ENCODE measurements around the gene C4BPB. TPM values are rescaled to one million over a fixed set of nuclear protein-coding genes. Genes with fewer than 3 reads are reported as not detected.

Gene C4BPB
- polyA plus RNA-seq, 1 donor from 2014 or later: not detected

GRCh38 chr1:207054491-207054890 lies 34.2 kb upstream of the C4BPB start:
- H3K27ac Mint-ChIP-seq: peak overlapping the region; percentile 69 to 98 (median 83)
- H3K36me3 Mint-ChIP-seq: peaks cover 3% of the 10 kb centered on the region
- H3K4me3 Mint-ChIP-seq: peak overlapping the region; percentile 51 to 99 (median 98)
- no peaks in the 10 kb centered on the region for H3K9me3 Mint-ChIP-seq
- H3K4me1 Mint-ChIP-seq: peaks cover 34 to 43% (median 37%) of the 10 kb centered on the region in 3 donors
- H3K27me3 Mint-ChIP-seq: no peaks in the 10 kb centered on the region

DNA sequence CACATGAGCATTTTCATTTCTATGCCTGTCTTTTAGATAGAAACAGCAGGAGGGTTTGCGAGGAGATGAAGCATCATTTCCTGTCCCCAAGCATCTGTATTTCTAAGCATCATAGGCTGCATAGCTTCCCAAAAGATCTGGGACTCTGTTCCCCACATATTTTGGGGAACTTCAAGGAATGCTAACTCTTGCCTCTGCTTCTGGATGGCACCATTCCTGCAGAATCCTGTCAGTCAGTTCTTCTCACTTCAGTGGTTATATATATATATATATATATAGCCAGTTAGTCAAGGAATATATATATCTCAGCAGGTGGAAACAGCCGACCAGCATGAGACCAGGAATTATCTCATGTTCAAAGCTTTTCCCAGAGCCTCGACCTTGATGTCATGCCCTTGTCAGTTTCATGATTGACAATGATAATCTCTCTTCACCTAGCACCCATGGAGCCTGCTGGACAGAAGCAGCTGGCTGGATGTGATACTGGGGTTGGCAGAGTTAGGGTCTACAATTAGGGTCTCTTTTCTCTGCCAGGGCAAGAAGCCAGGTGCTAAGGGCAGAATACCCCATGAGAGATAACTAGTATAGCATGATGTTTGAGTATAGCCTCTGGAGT lies 33.2 kb upstream of the C4BPB start:
- no peaks in the 10 kb centered on the region for H3K9me3 Mint-ChIP-seq
- H3K36me3 Mint-ChIP-seq: peaks cover under 1% of the 10 kb centered on the region
- H3K27ac Mint-ChIP-seq: peak overlapping the region; percentile 69 to 98 (median 83)
- H3K4me3 Mint-ChIP-seq: peak overlapping the region in 1 of 4 donors; percentile 99
- no peaks in the 10 kb centered on the region for H3K27me3 Mint-ChIP-seq
- peaks cover 26 to 37% (median 31%) of the 10 kb centered on the region in 3 donors for H3K4me1 Mint-ChIP-seq

GRCh38 chr1:207056673-207057072 lies 32.0 kb upstream of the C4BPB start:
- H3K27ac Mint-ChIP-seq: peak overlapping the region in 2 of 3 donors; percentile 6 to 98
- peak overlapping the region in 1 of 4 donors; percentile 74 for H3K4me3 Mint-ChIP-seq
- H3K4me1 Mint-ChIP-seq: peaks cover 22 to 30% (median 24%) of the 10 kb centered on the region in 3 donors
- H3K36me3 Mint-ChIP-seq: peaks cover 3% of the 10 kb centered on the region
- H3K27me3 Mint-ChIP-seq: no peaks in the 10 kb centered on the region
- H3K9me3 Mint-ChIP-seq: no peaks in the 10 kb centered on the region

- H3K27ac Mint-ChIP-seq: no peak overlapping the region
Measured at GRCh38 chr1:207058252-207058651, 30.4 kb upstream of the C4BPB start.

DNA sequence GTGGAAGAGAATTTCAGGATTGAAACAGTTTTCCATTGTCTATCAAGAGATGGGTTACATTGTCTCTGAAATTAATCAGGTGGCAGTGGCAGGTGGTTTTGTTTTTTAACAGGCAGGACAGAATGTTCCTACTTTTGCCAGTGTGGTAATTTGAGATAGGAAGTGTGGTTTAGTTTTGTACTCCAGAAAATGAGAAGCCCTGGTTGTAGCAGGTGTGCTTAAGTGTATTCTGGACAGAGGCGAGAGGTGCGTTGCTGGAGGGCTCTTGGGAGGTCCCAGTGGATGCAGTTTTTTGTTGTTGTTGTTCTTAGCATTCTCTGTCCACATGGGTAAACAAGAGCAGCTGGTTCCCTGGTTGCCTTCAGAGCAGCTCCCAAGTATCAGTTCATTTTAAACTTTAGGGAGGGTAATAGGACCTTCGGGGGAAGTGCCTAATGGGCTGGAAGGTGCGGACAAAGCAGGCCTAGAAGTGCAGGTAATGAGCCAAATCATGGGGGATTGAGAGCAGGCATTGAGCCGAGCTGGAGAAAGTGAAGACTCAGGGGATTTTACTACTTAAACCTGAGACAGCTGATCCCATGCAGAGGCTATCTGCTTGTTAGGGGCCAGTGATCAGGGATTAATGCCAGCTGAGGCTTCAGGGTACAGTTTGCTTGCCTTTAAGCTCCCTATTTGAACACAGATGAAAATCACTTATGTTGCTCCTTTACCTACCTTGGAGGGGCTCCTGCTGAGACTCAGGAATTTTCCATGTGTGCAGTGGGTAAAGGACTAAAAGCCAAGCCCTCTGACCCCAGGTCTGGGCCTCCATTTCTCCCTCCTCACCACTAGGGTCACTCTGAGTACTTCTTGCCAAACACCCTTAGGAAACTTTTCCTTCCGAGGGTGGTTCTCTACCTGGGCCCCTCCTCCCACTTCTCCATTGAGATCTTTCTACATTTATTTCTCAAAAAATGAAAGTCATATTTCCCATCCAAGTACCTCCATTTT lies 29.5 kb upstream of the C4BPB start:
- H3K4me3 Mint-ChIP-seq: no peak overlapping the region
- H3K27ac Mint-ChIP-seq: no peak overlapping the region

More at GRCh38 chr1:207058252-207058651, 30.4 kb upstream of the C4BPB start:
- H3K4me3 Mint-ChIP-seq: no peak overlapping the region
- H3K4me1 Mint-ChIP-seq: peaks cover 15 to 21% (median 15%) of the 10 kb centered on the region in 3 donors
- H3K27me3 Mint-ChIP-seq: no peaks in the 10 kb centered on the region
- H3K9me3 Mint-ChIP-seq: no peaks in the 10 kb centered on the region
- peaks cover 3% of the 10 kb centered on the region for H3K36me3 Mint-ChIP-seq

GRCh38 chr1:207059881-207060280 lies 28.8 kb upstream of the C4BPB start:
- H3K4me3 Mint-ChIP-seq: no peak overlapping the region
- no peaks in the 10 kb centered on the region for H3K9me3 Mint-ChIP-seq
- H3K36me3 Mint-ChIP-seq: peaks cover 3% of the 10 kb centered on the region
- H3K4me1 Mint-ChIP-seq: peaks cover 4 to 11% (median 5%) of the 10 kb centered on the region in 3 donors
- H3K27me3 Mint-ChIP-seq: no peaks in the 10 kb centered on the region
- H3K27ac Mint-ChIP-seq: peak overlapping the region in 1 of 3 donors; percentile 24

More for the DNA sequence above, 29.5 kb upstream of the C4BPB start:
- Mint-ChIP-seq H3K4me1 (peaks cover 11 to 18% (median 12%) of the 10 kb centered on the region in 3 donors), H3K27me3 (no peaks in the 10 kb centered on the region), H3K36me3 (peaks cover 3% of the 10 kb centered on the region), H3K9me3 (no peaks in the 10 kb centered on the region)

DNA sequence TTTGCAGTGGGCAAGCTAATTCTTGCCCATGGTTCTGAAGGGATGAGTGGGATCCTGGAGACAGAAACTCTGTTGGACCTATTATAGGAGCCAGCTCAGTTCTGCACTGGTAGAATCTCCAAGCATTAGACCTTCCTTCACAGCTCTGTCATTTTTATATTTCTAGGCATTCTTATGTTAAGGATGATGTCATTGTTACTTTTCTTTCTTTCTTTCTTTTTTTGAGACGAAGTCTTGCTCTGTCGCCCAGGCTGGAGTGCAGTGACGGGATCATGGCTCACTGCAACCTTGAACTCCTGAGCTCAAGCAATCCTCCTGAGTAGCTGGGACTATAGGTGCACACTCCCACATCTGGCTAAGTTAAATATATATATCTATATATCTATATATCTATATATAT lies 28.1 kb upstream of the C4BPB start:
- peak overlapping the region in 1 of 3 donors; percentile 74 for H3K27ac Mint-ChIP-seq
- peaks cover 6% of the 10 kb centered on the region for H3K36me3 Mint-ChIP-seq
- H3K27me3 Mint-ChIP-seq: no peaks in the 10 kb centered on the region
- no peaks in the 10 kb centered on the region for H3K9me3 Mint-ChIP-seq
- peaks cover 0 to 7% (median 0%) of the 10 kb centered on the region in 3 donors for H3K4me1 Mint-ChIP-seq
- H3K4me3 Mint-ChIP-seq: peak overlapping the region in 1 of 4 donors; percentile 28

GRCh38 chr1:207062058-207062457 lies 26.6 kb upstream of the C4BPB start:
- no peaks in the 10 kb centered on the region for H3K27me3 Mint-ChIP-seq
- H3K4me3 Mint-ChIP-seq: peak overlapping the region in 1 of 4 donors; percentile 21
- no peaks in the 10 kb centered on the region for H3K4me1 Mint-ChIP-seq
- H3K27ac Mint-ChIP-seq: no peak overlapping the region
- H3K9me3 Mint-ChIP-seq: no peaks in the 10 kb centered on the region
- peaks cover 7% of the 10 kb centered on the region for H3K36me3 Mint-ChIP-seq

- no peak overlapping the region for H3K27ac Mint-ChIP-seq
- no peak overlapping the region for H3K4me3 Mint-ChIP-seq
- peaks cover 7% of the 10 kb centered on the region for H3K36me3 Mint-ChIP-seq
Measured at GRCh38 chr1:207063014-207063413, 25.6 kb upstream of the C4BPB start.

DNA sequence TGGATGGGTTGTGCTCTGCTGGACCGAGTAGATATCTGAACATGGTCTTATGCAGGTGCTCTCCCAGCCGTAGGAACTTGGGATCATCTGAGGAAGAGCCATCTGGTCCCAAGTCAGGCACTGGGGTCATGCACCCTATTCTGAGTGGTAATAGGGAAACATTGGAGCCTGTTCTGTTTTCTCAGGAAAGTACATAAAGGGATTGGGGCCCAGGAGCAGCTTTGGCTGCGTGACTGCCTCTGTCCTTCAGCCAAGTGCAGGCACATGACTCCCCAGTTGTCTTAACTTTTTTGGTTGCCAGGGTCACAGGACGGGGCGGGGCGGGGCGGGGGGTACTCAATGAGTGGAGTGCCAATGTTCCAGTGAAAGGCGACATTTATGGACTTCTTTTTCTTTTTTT lies 24.1 kb upstream of the C4BPB start:
- Mint-ChIP-seq H3K27ac (no peak overlapping the region), H3K4me1 (peaks cover under 1 to 5% (median 3%) of the 10 kb centered on the region in 3 donors), H3K27me3 (no peaks in the 10 kb centered on the region), H3K9me3 (no peaks in the 10 kb centered on the region), H3K36me3 (peaks cover 7% of the 10 kb centered on the region), H3K4me3 (no peak overlapping the region)

More at GRCh38 chr1:207063014-207063413, 25.6 kb upstream of the C4BPB start:
- Mint-ChIP-seq H3K4me1 (no peaks in the 10 kb centered on the region), H3K9me3 (no peaks in the 10 kb centered on the region), H3K27me3 (no peaks in the 10 kb centered on the region)

DNA sequence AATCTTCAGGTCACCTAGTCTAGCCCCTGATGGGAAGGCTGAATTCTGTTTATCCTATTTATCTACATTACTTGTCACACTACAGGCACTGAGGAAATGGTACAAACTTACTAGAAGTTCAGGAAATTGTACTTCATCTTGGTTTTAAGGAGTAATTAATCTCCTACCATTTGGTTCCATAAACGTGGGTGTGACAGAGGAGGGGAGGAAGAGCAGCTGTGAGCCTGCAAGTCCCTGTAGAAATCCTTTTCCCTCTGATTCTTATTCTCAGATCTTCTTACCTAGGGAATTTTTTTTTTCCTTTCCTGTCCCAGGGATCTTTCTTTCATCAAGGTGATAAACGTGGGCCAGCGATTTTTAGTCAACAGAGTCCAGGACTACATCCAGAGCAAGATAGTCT lies 21.5 kb upstream of the C4BPB start:
- H3K36me3 Mint-ChIP-seq: peaks cover 6% of the 10 kb centered on the region
- peaks cover 12 to 15% (median 13%) of the 10 kb centered on the region in 3 donors for H3K4me1 Mint-ChIP-seq
- H3K27ac Mint-ChIP-seq: no peak overlapping the region
- no peaks in the 10 kb centered on the region for H3K27me3 Mint-ChIP-seq
- no peaks in the 10 kb centered on the region for H3K9me3 Mint-ChIP-seq
- H3K4me3 Mint-ChIP-seq: no peak overlapping the region

- Mint-ChIP-seq H3K4me1 (peaks cover 12 to 15% (median 13%) of the 10 kb centered on the region in 3 donors), H3K27ac (no peak overlapping the region), H3K4me3 (no peak overlapping the region), H3K9me3 (no peaks in the 10 kb centered on the region), H3K36me3 (peaks cover 6% of the 10 kb centered on the region), H3K27me3 (no peaks in the 10 kb centered on the region)
Measured at GRCh38 chr1:207067665-207068064, 21.0 kb upstream of the C4BPB start.

DNA sequence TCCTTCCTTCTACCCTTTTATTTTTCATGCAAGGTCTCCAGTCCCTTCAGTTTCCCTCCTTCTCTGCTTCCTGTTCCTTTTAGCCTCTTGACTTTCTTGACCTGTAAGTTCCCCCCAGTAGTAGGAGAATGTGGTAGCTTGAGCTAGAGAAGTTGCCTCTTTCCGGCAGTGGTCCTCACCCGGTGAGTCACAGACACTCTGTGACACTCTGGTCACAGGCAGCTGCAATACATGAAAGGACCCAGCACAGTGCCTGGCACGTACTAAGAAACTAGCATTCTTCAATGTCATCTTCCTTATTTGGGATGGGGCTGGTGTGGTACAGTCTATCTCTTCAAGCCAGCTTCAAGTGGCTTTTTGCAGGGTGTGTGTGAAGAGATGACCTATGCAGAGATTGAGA lies 19.6 kb upstream of the C4BPB start:
- H3K4me1 Mint-ChIP-seq: peaks cover 12 to 15% (median 13%) of the 10 kb centered on the region in 3 donors
- H3K36me3 Mint-ChIP-seq: peaks cover 6% of the 10 kb centered on the region

GRCh38 chr1:207069858-207070506 lies 18.7 kb upstream of the C4BPB start:
- no peaks in the 10 kb centered on the region for H3K27me3 Mint-ChIP-seq
- peak overlapping the region in 1 of 4 donors; percentile 70 for H3K4me3 Mint-ChIP-seq
- H3K9me3 Mint-ChIP-seq: no peaks in the 10 kb centered on the region
- H3K36me3 Mint-ChIP-seq: peaks cover 6% of the 10 kb centered on the region
- H3K4me1 Mint-ChIP-seq: peaks cover 12 to 15% (median 13%) of the 10 kb centered on the region in 3 donors
- peak overlapping the region in 2 of 3 donors; percentile 2 to 55 for H3K27ac Mint-ChIP-seq

More for the DNA sequence above, 19.6 kb upstream of the C4BPB start:
- Mint-ChIP-seq H3K9me3 (no peaks in the 10 kb centered on the region), H3K27me3 (no peaks in the 10 kb centered on the region), H3K27ac (peak overlapping the region in 1 of 3 donors; percentile 2), H3K4me3 (peak overlapping the region in 1 of 4 donors; percentile 33)
